Measurements from ENCODE around the gene PHF1. TPM values are rescaled to one million over a fixed set of nuclear protein-coding genes. Genes with fewer than 3 reads are reported as not detected.

The PHF1 gene
- polyA plus RNA-seq, 3 donors, result 3.0 to 90.2 (median 3.5) TPM

DNA sequence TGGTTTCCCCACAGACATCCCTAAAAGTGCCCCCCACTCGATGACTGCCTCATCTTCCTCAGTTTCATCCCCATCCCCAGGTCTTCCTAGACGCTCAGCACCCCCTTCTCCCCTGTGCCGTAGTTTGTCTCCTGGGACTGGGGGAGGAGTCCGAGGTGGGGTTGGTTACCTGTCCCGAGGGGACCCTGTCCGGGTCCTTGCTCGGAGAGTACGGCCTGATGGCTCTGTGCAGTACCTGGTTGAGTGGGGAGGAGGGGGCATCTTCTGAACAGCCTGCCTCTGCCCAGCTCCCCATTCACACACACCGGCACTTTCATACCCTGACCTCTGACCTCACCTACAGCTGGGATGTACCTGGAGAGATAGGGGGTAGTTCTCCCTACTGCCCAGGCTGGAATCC, 5.0 kb downstream of the PHF1 start:
- Mint-ChIP-seq H3K27me3 (ENCODE audit: low read depth in 3 of 3) (peaks cover 0 to 9% (median 5%) of the 10 kb centered on the region in 3 donors), H3K4me3 (peak overlapping the region in 1 of 2 donors; percentile 44), H3K27ac (peak overlapping the region in 5 of 7 donors; percentile 6 to 56 (median 32)), H3K9me3 (peaks cover 0 to 2% (median 0%) of the 10 kb centered on the region in 7 donors), H3K36me3 (peaks cover 41 to 42% of the 10 kb centered on the region in 2 donors), H3K4me1 (peaks cover 55% of the 10 kb centered on the region)
- Histone ChIP-seq H3K27me3 (ENCODE audit: control insufficient read depth in 2 of 2, insufficient read depth in 2 of 2, low read length in 2 of 2) (no peaks in the 10 kb centered on the region), H4K20me1 (ENCODE audit: insufficient read depth, low read length) (peaks cover 4% of the 10 kb centered on the region), H3K79me2 (ENCODE audit: insufficient read depth, low read length) (peaks cover 24% of the 10 kb centered on the region), H3K4me1 (ENCODE audit: control insufficient read depth in 1 of 2, insufficient read depth in 2 of 2, low read length in 2 of 2) (peaks cover 36 to 67% of the 10 kb centered on the region in 2 donors), H3K36me3 (replicated peaks in 1 of 2; ENCODE audit: control insufficient read depth in 1 of 2, insufficient read depth in 2 of 2, low read length in 2 of 2) (peaks cover 3 to 34% of the 10 kb centered on the region in 2 donors), H3K4me2 (replicated peaks; ENCODE audit: extremely low read depth, low read length, poor library complexity, severe bottlenecking) (no peak overlapping the region), H3K9me3 (replicated peaks in 1 of 2; ENCODE audit: control insufficient read depth in 1 of 2, insufficient read depth in 1 of 2, low read length in 2 of 2) (no peaks in the 10 kb centered on the region), H3K27ac (ENCODE audit: low read depth in 1 of 2, low read length in 2 of 2) (no peak overlapping the region), H3K4me3 (replicated peaks in 1 of 3; ENCODE audit: low read depth in 2 of 3, low read length in 3 of 3) (no peak overlapping the region), H3K9ac (ENCODE audit: insufficient read depth, low read length, poor library complexity, severe bottlenecking) (no peak overlapping the region), H2AFZ (ENCODE audit: insufficient read depth, low read depth, low read length, poor library complexity, severe bottlenecking) (no peak overlapping the region)
- WGBS (ENCODE audit: insufficient coverage), result no CpG with 5 or more reads among the region's 9 CpGs
- DNase-seq, result no peak
- intact Hi-C loops (cut with micrococcal nuclease), result loop anchor here in 1 of 2 donors (5.0 to 10.0 kb wide), 3 partner anchors 36 to 211 kb away; partner anchors contain the start of genes HSD17B8, RING1, RXRB and SLC39A7
- TF ChIP-seq, protein P1, sequence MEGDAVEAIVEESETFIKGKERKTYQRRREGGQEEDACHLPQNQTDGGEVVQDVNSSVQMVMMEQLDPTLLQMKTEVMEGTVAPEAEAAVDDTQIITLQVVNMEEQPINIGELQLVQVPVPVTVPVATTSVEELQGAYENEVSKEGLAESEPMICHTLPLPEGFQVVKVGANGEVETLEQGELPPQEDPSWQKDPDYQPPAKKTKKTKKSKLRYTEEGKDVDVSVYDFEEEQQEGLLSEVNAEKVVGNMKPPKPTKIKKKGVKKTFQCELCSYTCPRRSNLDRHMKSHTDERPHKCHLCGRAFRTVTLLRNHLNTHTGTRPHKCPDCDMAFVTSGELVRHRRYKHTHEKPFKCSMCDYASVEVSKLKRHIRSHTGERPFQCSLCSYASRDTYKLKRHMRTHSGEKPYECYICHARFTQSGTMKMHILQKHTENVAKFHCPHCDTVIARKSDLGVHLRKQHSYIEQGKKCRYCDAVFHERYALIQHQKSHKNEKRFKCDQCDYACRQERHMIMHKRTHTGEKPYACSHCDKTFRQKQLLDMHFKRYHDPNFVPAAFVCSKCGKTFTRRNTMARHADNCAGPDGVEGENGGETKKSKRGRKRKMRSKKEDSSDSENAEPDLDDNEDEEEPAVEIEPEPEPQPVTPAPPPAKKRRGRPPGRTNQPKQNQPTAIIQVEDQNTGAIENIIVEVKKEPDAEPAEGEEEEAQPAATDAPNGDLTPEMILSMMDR (IDR thresholded peaks at IDR 0.05), result no peak

- no peaks in the 10 kb centered on the region for H3K9me3 ChIP-seq (replicated peaks in 1 of 2; ENCODE audit: control insufficient read depth in 1 of 2, insufficient read depth in 1 of 2, low read length in 2 of 2)
- peaks cover 4% of the 10 kb centered on the region for H4K20me1 ChIP-seq (ENCODE audit: insufficient read depth, low read length)
- Mint-ChIP-seq H3K4me1 (peaks cover 51% of the 10 kb centered on the region), H3K27me3 (ENCODE audit: low read depth in 3 of 3) (peaks cover 2 to 16% (median 10%) of the 10 kb centered on the region in 3 donors), H3K4me3 (peak overlapping the region; percentile 86 to 93), H3K36me3 (peaks cover 41 to 42% of the 10 kb centered on the region in 2 donors), H3K27ac (peak overlapping the region in 5 of 7 donors; percentile 71 to 96 (median 83)), H3K9me3 (peaks cover 0 to 2% (median 0%) of the 10 kb centered on the region in 7 donors)
- peak overlapping the region; percentile 84 for H3K4me2 ChIP-seq (replicated peaks; ENCODE audit: extremely low read depth, low read length, poor library complexity, severe bottlenecking)
- H3K4me1 ChIP-seq (ENCODE audit: control insufficient read depth in 1 of 2, insufficient read depth in 2 of 2, low read length in 2 of 2), result peaks cover 32 to 61% of the 10 kb centered on the region in 2 donors
- peaks cover 24% of the 10 kb centered on the region for H3K79me2 ChIP-seq (ENCODE audit: insufficient read depth, low read length)
- peak overlapping the region in 1 of 3 experiments; percentile 84 for H3K4me3 ChIP-seq (replicated peaks in 1 of 3; ENCODE audit: low read depth in 2 of 3, low read length in 3 of 3)
- H3K9ac ChIP-seq (ENCODE audit: insufficient read depth, low read length, poor library complexity, severe bottlenecking), result peak overlapping the region; percentile 72
- no peaks in the 10 kb centered on the region for H3K27me3 ChIP-seq (ENCODE audit: control insufficient read depth in 2 of 2, insufficient read depth in 2 of 2, low read length in 2 of 2)
- TF ChIP-seq, protein P1 (IDR thresholded peaks at IDR 0.05), result no peak
- DNase-seq, result no peak
- intact Hi-C loops (cut with micrococcal nuclease), result loop anchor here in 1 of 2 donors (5.0 to 10.0 kb wide), 3 partner anchors 36 to 212 kb away; partner anchors contain the start of genes HSD17B8, RING1, RXRB and SLC39A7
- peaks cover 3 to 34% of the 10 kb centered on the region in 2 donors for H3K36me3 ChIP-seq (replicated peaks in 1 of 2; ENCODE audit: control insufficient read depth in 1 of 2, insufficient read depth in 2 of 2, low read length in 2 of 2)
- peak overlapping the region in 1 of 2 donors; percentile 97 for H3K27ac ChIP-seq (ENCODE audit: low read depth in 1 of 2, low read length in 2 of 2)
- 83% methylated on average over 4 of the region's 12 CpGs for WGBS (ENCODE audit: insufficient coverage)
- no peak overlapping the region for H2AFZ ChIP-seq (ENCODE audit: insufficient read depth, low read depth, low read length, poor library complexity, severe bottlenecking)
Measured at GRCh38 chr6:33416386-33417127, 5.7 kb downstream of the PHF1 start.

Measured in CD14-positive monocyte (primary cell).